ENCODE data around the gene PRR5.
"Not testable (repeated sequence)": the region's sequence is repeated elsewhere in the genome, so short reads cannot be mapped to it uniquely, and the experiment has no call there.

Gene PRR5

GRCh38 chr22:44701824-44702478 is at the start of gene PRR5:
PRR5 (plus strand) TSS chr22:44702204; CDS start chr22:44702475, 271 bp downstream.
- in situ Hi-C loops (cut with HindIII; ENCODE audit: low pct_ligation_motif_present, low sequenced_read_pairs): no loop called here
- H3K27ac ChIP-seq: no peak within 1 kb of the TSS

GRCh38 chr22:44652866-44653265 is 49.1 kb upstream of the PRR5 start:
- H3K4me3 ChIP-seq (ENCODE audit: low read depth, low read length); in situ Hi-C loops (cut with HindIII; ENCODE audit: low pct_ligation_motif_present, low sequenced_read_pairs); H3K36me3 ChIP-seq (replicated peaks); DNase-seq; H3K27ac ChIP-seq; H3K27me3 ChIP-seq (replicated peaks): not testable (repeated sequence)

More at GRCh38 chr22:44701824-44702478, at the start of gene PRR5:
- TF ChIP-seq CTCF (IDR thresholded peaks at IDR 0.05; ENCODE audit: low read depth, low read length, missing control alignments): no peak
- H3K27me3 ChIP-seq (replicated peaks): no peaks in the 10 kb centered on the region
- DNase-seq: peak; percentile 45
- H3K36me3 ChIP-seq (replicated peaks): no peaks in the 10 kb centered on the region
- H3K4me3 ChIP-seq (ENCODE audit: low read depth, low read length): peak within 1 kb of the TSS; percentile 52

- in situ Hi-C loops (cut with HindIII; ENCODE audit: low pct_ligation_motif_present, low sequenced_read_pairs): no loop called here
- Histone ChIP-seq H3K4me3 (ENCODE audit: low read depth, low read length) (no peak overlapping the region), H3K27me3 (replicated peaks) (no peaks in the 10 kb centered on the region), H3K27ac (no peak overlapping the region), H3K36me3 (replicated peaks) (no peaks in the 10 kb centered on the region)
- DNase-seq: peak; percentile 39
- no peak for TF ChIP-seq CTCF (IDR thresholded peaks at IDR 0.05; ENCODE audit: low read depth, low read length, missing control alignments)
These were observed 43.6 kb upstream of the PRR5 start for GRCh38 chr22:44658311-44658953.

- no peak for TF ChIP-seq CTCF (IDR thresholded peaks at IDR 0.05; ENCODE audit: low read depth, low read length, missing control alignments)
- DNase-seq: peak; percentile 11
These were observed 42.9 kb upstream of the PRR5 start for GRCh38 chr22:44659140-44659539.

GRCh38 chr22:44660051-44660830 is 41.8 kb upstream of the PRR5 start:
- in situ Hi-C loops (cut with HindIII; ENCODE audit: low pct_ligation_motif_present, low sequenced_read_pairs): no loop called here
- no peak for DNase-seq
- Histone ChIP-seq H3K27me3 (replicated peaks) (no peaks in the 10 kb centered on the region), H3K4me3 (ENCODE audit: low read depth, low read length) (no peak overlapping the region), H3K27ac (no peak overlapping the region), H3K36me3 (replicated peaks) (no peaks in the 10 kb centered on the region)
- no peak for TF ChIP-seq CTCF (IDR thresholded peaks at IDR 0.05; ENCODE audit: low read depth, low read length, missing control alignments)

More at GRCh38 chr22:44659140-44659539, 42.9 kb upstream of the PRR5 start:
- Histone ChIP-seq H3K27me3 (replicated peaks) (no peaks in the 10 kb centered on the region), H3K36me3 (replicated peaks) (no peaks in the 10 kb centered on the region), H3K27ac (no peak overlapping the region), H3K4me3 (ENCODE audit: low read depth, low read length) (no peak overlapping the region)
- in situ Hi-C loops (cut with HindIII; ENCODE audit: low pct_ligation_motif_present, low sequenced_read_pairs): no loop called here

- no peak for TF ChIP-seq CTCF (IDR thresholded peaks at IDR 0.05; ENCODE audit: low read depth, low read length, missing control alignments)
- in situ Hi-C loops (cut with HindIII; ENCODE audit: low pct_ligation_motif_present, low sequenced_read_pairs): no loop called here
- DNase-seq: no peak
- Histone ChIP-seq H3K36me3 (replicated peaks) (no peaks in the 10 kb centered on the region), H3K27ac (no peak overlapping the region), H3K4me3 (ENCODE audit: low read depth, low read length) (no peak overlapping the region), H3K27me3 (replicated peaks) (no peaks in the 10 kb centered on the region)
These were observed 40.9 kb upstream of the PRR5 start for GRCh38 chr22:44661070-44661469.
